Peyer's patch (tissue), 4 donors: ENCODE measurements around the gene ING3. TPM values are rescaled to one million over a fixed set of nuclear protein-coding genes. Genes with fewer than 3 reads are reported as not detected.

Experiments
- DNase-seq, 3 donors: peaks; one replicate each; pipeline ENCODE4 v3.0.0-alpha.2; 2017 to 2019
- H3K27ac ChIP-seq, 4 donors: fragments of 200-600 bp; sonication (generic); one replicate each; pipeline ENCODE4 v1.5.1; 2016 to 2019
- H3K27me3 ChIP-seq, 2 donors: fragments of 200-600 bp; sonication (generic); one replicate each; pipeline ENCODE4 v1.5.1; 2019
- H3K36me3 ChIP-seq, 3 donors: fragments of 200-600 bp; sonication (generic); one replicate each; pipeline ENCODE4 v1.5.1; 2016 to 2019
- H3K4me1 ChIP-seq, 4 donors: fragments of 200-600 bp; sonication (generic); one replicate each; pipeline ENCODE4 v1.5.1; 2016 to 2019
- H3K4me3 ChIP-seq, 4 donors: fragments of 200-600 bp; sonication (generic); 1 replicate in 3 of 4; 2 replicates in 1 of 4; pipeline ENCODE4 v1.5.1; 2016 to 2019; ENCODE audit warnings: mild to moderate bottlenecking in 1 of 4
- H3K9me3 ChIP-seq, 4 donors: fragments of 200-600 bp; sonication (generic); one replicate each; pipeline ENCODE4 v1.5.1; 2016 to 2019; ENCODE audit warnings: mild to moderate bottlenecking in 1 of 4
- POLR2A ChIP-seq, 2 donors: fragments of 450-650 bp; IDR thresholded peaks; one replicate each; pipeline ENCODE4 v1.5.1; 2017; ENCODE audit warnings: antibody characterized with exemption in 2 of 2, mild to moderate bottlenecking in 2 of 2, moderate library complexity in 2 of 2
- total RNA-seq, 4 donors: library from RNA; depleted of rRNA; stranded (reverse); fragments of >200 nt; gene quantifications; one replicate each; pipeline ENCODE4 v1.1.0, GENCODE V29; 2016
- TF ChIP-seq, protein P1 (sequence below), 6 experiments: fragments of 450-650 bp in 4 of 6; fragments of 200-600 bp in 2 of 6; sonication (generic) in 1 of 6; IDR thresholded peaks; one replicate each; pipeline ENCODE4 v1.5.1; 2017 to 2019; ENCODE audit warnings: antibody characterized with exemption in 6 of 6, mild to moderate bottlenecking in 3 of 6, moderate library complexity in 1 of 6

Gene ING3
- total RNA-seq, 4 donors from 2014 or later: 17.9 to 24.8 (median 22.7) TPM

DNA sequence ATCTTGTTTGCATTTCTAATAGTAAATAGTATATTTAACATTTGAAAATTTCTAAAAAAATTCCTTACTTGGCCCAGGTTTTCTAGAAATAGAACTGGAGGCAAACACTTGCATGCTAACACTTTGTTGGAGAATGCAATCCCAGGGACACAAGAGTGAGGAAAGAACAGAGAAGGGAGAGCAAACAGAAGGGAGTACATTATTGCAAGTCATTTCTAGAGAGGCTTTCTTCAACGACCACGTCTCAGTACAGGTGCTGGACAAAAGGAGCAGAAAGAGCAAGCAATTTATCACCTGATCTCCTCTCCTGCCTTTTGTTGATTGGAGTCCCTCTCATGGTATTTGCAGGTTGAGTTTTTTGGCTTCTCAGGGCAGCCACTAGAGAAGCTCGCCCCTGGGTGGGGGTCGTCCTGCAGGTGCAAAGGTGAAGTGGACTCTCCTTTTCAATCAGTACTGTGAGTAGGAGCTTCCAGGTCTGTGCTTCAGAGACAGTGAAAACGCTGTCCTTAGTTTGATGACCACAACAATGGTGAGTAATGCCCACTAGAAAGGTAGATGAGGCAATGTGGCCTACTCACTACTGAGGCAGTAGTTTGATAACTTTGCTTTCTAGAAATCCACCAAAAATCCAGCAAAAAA lies 43.1 kb downstream of the ING3 start:
- TF ChIP-seq POLR2A (IDR thresholded peaks at IDR 0.05): no peak
- TF ChIP-seq, protein P1, sequence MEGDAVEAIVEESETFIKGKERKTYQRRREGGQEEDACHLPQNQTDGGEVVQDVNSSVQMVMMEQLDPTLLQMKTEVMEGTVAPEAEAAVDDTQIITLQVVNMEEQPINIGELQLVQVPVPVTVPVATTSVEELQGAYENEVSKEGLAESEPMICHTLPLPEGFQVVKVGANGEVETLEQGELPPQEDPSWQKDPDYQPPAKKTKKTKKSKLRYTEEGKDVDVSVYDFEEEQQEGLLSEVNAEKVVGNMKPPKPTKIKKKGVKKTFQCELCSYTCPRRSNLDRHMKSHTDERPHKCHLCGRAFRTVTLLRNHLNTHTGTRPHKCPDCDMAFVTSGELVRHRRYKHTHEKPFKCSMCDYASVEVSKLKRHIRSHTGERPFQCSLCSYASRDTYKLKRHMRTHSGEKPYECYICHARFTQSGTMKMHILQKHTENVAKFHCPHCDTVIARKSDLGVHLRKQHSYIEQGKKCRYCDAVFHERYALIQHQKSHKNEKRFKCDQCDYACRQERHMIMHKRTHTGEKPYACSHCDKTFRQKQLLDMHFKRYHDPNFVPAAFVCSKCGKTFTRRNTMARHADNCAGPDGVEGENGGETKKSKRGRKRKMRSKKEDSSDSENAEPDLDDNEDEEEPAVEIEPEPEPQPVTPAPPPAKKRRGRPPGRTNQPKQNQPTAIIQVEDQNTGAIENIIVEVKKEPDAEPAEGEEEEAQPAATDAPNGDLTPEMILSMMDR (IDR thresholded peaks at IDR 0.05): no peak
- H3K36me3 ChIP-seq: no peaks in the 10 kb centered on the region
- no peaks in the 10 kb centered on the region for H3K27me3 ChIP-seq
- no peak overlapping the region for H3K27ac ChIP-seq
- no peaks in the 10 kb centered on the region for H3K9me3 ChIP-seq
- no peak overlapping the region for H3K4me3 ChIP-seq
- no peak for DNase-seq
- H3K4me1 ChIP-seq: peaks cover 0 to 7% (median 3%) of the 10 kb centered on the region in 4 donors

DNA sequence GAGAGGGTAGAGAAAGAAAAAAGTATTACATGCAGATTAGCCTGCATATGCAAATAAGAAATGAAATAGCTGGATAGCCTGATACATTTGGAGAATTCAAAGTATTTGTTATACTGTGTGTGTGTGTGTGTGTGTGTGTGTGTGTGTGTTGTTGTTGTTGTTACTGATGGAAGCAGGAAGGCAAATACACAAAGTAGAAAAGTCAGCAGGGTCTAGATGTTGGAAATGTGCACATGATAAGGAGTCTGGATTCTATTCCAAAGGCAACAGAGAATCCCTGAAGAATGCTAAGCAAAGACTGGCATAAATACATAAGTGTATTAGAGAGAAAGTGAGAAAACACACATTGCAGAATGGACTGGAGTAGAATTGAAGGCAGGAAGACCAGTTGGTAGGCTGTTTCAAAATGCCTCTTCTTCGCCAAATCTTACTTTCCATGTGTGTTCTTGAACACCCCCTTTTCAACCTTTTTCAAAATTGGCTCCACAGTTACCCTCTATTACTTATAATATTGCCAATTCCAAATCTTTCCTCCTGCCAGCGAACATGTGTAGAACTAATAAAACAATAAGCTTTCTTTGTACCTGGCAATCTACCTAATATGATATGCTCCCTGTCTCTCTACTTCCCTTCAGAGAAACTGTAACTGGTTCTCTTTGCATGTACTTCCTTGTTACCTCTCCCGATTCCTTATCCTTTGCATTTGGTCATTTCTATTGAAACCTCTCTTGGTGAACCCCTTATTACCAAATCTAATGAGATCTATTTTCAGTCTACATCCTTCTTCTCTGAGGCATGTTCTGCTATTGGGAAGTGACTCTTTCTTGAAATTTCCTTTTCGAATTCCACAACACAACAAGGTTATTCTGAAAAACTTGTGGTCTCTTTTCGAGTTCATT lies 44.2 kb downstream of the ING3 start:
- no peaks in the 10 kb centered on the region for H3K36me3 ChIP-seq
- H3K27me3 ChIP-seq: no peaks in the 10 kb centered on the region
- H3K27ac ChIP-seq: no peak overlapping the region
- H3K4me3 ChIP-seq: no peak overlapping the region
- TF ChIP-seq, protein P1 (IDR thresholded peaks at IDR 0.05): no peak
- TF ChIP-seq POLR2A (IDR thresholded peaks at IDR 0.05): no peak
- no peaks in the 10 kb centered on the region for H3K9me3 ChIP-seq
- DNase-seq: no peak
- H3K4me1 ChIP-seq: peaks cover 0 to 6% (median 2%) of the 10 kb centered on the region in 4 donors

DNA sequence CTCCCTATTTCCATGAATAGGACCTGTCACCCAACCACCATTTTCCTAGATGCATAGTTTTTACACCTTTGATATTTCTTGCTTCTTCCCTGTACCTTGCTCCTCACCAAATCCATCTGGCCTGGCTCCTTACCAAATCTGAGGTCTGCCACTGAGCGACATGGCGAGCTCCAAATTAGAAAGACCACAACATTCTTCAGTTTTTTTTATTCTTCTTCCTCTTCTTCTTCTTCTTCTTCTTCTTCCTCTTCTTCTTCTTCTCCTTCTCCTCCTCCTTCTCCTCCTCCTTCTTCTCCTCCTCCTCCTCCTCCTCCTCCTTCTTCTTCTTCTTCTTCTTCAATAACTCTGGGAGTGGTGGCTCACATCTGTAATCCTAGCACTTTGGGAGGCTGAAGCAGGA lies 45.1 kb downstream of the ING3 start:
- H3K4me3 ChIP-seq: no peak overlapping the region
- H3K9me3 ChIP-seq: no peaks in the 10 kb centered on the region
- TF ChIP-seq, protein P1 (IDR thresholded peaks at IDR 0.05): no peak
- DNase-seq: no peak
- H3K4me1 ChIP-seq: peaks cover 0 to 6% (median 2%) of the 10 kb centered on the region in 4 donors
- H3K27ac ChIP-seq: peak overlapping the region in 1 of 4 donors; percentile 29
- no peaks in the 10 kb centered on the region for H3K27me3 ChIP-seq
- H3K36me3 ChIP-seq: no peaks in the 10 kb centered on the region

DNA sequence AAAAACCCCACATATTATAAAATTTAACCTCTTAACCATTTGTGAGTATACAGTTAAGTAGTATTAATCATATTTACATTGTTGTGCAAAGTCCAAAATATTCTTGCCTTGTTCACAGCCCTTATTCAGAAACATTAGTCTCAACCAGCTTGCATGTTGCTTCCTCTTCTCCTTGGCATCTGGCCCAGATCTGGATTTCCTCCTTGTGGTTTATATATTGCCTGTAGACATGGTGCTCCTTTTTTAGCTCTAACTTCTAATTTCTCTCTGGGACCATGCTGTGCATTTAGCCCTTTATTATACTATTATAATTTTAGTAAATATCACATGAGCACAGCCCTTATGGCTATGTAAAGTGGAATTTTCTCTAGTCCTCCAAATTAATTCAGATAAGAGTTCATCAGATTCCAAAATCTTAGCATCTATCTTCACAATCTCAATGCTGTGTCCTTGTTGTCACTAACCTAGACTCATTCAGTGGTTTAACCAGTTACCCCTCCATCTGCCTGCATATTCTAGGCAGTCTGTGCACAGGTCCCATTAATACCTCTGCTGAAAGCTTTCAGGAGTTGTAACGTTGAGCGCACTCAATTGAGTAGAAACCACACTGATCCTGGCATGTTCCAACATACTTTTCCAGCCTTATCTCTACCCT lies 45.9 kb downstream of the ING3 start:
- no peaks in the 10 kb centered on the region for H3K27me3 ChIP-seq
- peaks cover 0 to 6% (median 2%) of the 10 kb centered on the region in 4 donors for H3K4me1 ChIP-seq
- H3K36me3 ChIP-seq: no peaks in the 10 kb centered on the region
- no peak for TF ChIP-seq POLR2A (IDR thresholded peaks at IDR 0.05)
- TF ChIP-seq, protein P1 (IDR thresholded peaks at IDR 0.05): no peak
- H3K4me3 ChIP-seq: no peak overlapping the region
- H3K9me3 ChIP-seq: no peaks in the 10 kb centered on the region
- peak overlapping the region in 2 of 4 donors; percentile 29 to 36 for H3K27ac ChIP-seq
- DNase-seq: peak in 2 of 3 donors; percentile 54 to 80

DNA sequence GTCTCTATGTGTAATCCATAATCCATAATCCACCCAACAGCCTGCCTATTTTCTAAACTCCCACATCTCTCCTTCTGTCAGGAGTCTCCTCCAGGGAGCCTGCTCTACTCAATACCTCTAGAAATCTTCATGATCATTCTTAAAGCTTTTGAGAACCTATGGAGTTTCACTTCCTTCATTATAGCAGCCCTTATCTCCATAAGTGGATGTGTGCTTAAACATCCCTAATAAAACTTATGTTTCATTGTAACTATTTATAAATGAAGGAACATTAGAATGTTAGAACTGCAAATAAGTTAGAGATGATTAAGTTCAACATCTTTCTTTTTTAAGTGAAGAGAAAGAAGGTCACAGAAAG lies 46.4 kb downstream of the ING3 start:
- Histone ChIP-seq H3K9me3 (no peaks in the 10 kb centered on the region), H3K27ac (peak overlapping the region in 2 of 4 donors; percentile 29 to 36), H3K4me3 (no peak overlapping the region), H3K27me3 (no peaks in the 10 kb centered on the region), H3K36me3 (no peaks in the 10 kb centered on the region), H3K4me1 (peaks cover 0 to 6% (median 2%) of the 10 kb centered on the region in 4 donors)
- DNase-seq: no peak
- TF ChIP-seq POLR2A (IDR thresholded peaks at IDR 0.05): no peak
- TF ChIP-seq, protein P1 (IDR thresholded peaks at IDR 0.05): no peak
